CD4-positive, CD25-positive, alpha-beta regulatory T cell (primary cell): ENCODE results near the gene RNF180. TPM values are rescaled to one million over a fixed set of nuclear protein-coding genes. Genes with fewer than 3 reads are reported as not detected.
"Not testable (repeated sequence)": the region's sequence is repeated elsewhere in the genome, so short reads cannot be mapped to it uniquely, and the experiment has no call there.

Experiments used
- ATAC-seq, 2 donors: fragments of 150-1000 bp; cut with Tn5 transposase; one replicate each; pipeline ENCODE4 v1.10.0; 2021; ENCODE audit warnings: low read depth in 2 of 2, moderate number of reproducible peaks in 2 of 2, moderate library complexity in 1 of 2
- DNase-seq, 3 donors: peaks; one replicate each; pipeline versions ENCODE4 v3.0.0 to v3.0.0-alpha.2; 2012 to 2022; ENCODE audit warnings: mixed read lengths in 1 of 3
- H3K27ac ChIP-seq: one replicate; pipeline ENCODE4 v1.7.0; 2013; ENCODE audit warnings: mild to moderate bottlenecking, low read length; ENCODE audit not compliant: insufficient read depth, poor library complexity, severe bottlenecking
- H3K27me3 ChIP-seq: one replicate; pipeline ENCODE4 v1.7.0; 2013; ENCODE audit warnings: low read length; ENCODE audit not compliant: control insufficient read depth, insufficient read depth
- H3K36me3 ChIP-seq: one replicate; pipeline ENCODE4 v1.7.0; 2013; ENCODE audit warnings: mild to moderate bottlenecking, low read length, moderate library complexity; ENCODE audit not compliant: control insufficient read depth, insufficient read depth
- H3K4me1 ChIP-seq: 2 replicates; pipeline ENCODE4 v1.7.0; 2013; ENCODE audit warnings: mild to moderate bottlenecking, low read length; ENCODE audit not compliant: insufficient read depth, control insufficient read depth, poor library complexity, severe bottlenecking
- H3K4me3 ChIP-seq: one replicate; pipeline ENCODE4 v1.7.0; 2013; ENCODE audit warnings: low read depth, mild to moderate bottlenecking, low read length, moderate library complexity
- H3K9me3 ChIP-seq, 2 experiments: 1 replicate in 1 of 2; 2 replicates in 1 of 2; pipeline ENCODE4 v1.7.0; 2013; ENCODE audit warnings: low read length in 2 of 2, mild to moderate bottlenecking in 1 of 2, moderate library complexity in 1 of 2; ENCODE audit not compliant: control insufficient read depth in 2 of 2
- H3K27ac Mint-ChIP-seq, 3 donors: one replicate each; pipeline ENCODE4 v1.8.0; 2020 to 2022; ENCODE audit warnings: mild to moderate bottlenecking in 3 of 3, mixed read lengths in 3 of 3, moderate library complexity in 2 of 3
- H3K27me3 Mint-ChIP-seq: one replicate; pipeline ENCODE4 v1.8.0; 2022; ENCODE audit warnings: mild to moderate bottlenecking, mixed read lengths
- H3K36me3 Mint-ChIP-seq: one replicate; pipeline ENCODE4 v1.8.0; 2020; ENCODE audit warnings: mixed read lengths
- H3K4me1 Mint-ChIP-seq, 4 donors: one replicate each; pipeline ENCODE4 v1.8.0; 2020 to 2022; ENCODE audit warnings: mixed read lengths in 4 of 4, mild to moderate bottlenecking in 1 of 4
- H3K4me3 Mint-ChIP-seq, 4 donors: one replicate each; pipeline ENCODE4 v1.8.0; 2020 to 2022; ENCODE audit warnings: mild to moderate bottlenecking in 4 of 4, mixed read lengths in 4 of 4, moderate library complexity in 3 of 4
- H3K9me3 Mint-ChIP-seq, 7 donors: one replicate each; pipeline ENCODE4 v1.8.0; 2020 to 2022; ENCODE audit warnings: mixed read lengths in 7 of 7, mild to moderate bottlenecking in 3 of 7, moderate library complexity in 2 of 7
- polyA plus RNA-seq, 4 donors: library from polyadenylated mRNA; unstranded; fragments of 300-500 nt; fragmentation: Illumina TruSeq; gene quantifications; one replicate each; pipeline ENCODE4 v1.2.3, GENCODE V29; 2021
- total RNA-seq: library from RNA; stranded (reverse); gene quantifications from one replicate; pipeline ENCODE4 v1.2.3, GENCODE V29; 2022

RNF180 gene
- total and polyA plus RNA-seq, 5 donors from 2014 or later, result not detected

GRCh38 chr5:64227131-64227537, 61.5 kb downstream of the RNF180 start:
- H3K9me3 Mint-ChIP-seq, H3K27me3 Mint-ChIP-seq, H3K27ac Mint-ChIP-seq, DNase-seq, H3K4me3 ChIP-seq, H3K36me3 ChIP-seq, H3K27ac ChIP-seq, H3K4me1 Mint-ChIP-seq, H3K36me3 Mint-ChIP-seq, H3K4me1 ChIP-seq, H3K9me3 ChIP-seq, ATAC-seq, H3K27me3 ChIP-seq, H3K4me3 Mint-ChIP-seq: not testable (repeated sequence)

GRCh38 chr5:64229163-64229774, 63.6 kb downstream of the RNF180 start:
- no peaks in the 10 kb centered on the region for H3K4me1 Mint-ChIP-seq
- H3K4me1 ChIP-seq, result no peaks in the 10 kb centered on the region
- no peak overlapping the region for H3K27ac Mint-ChIP-seq
- DNase-seq, result peak in 2 of 3 donors; percentile 5 to 25
- no peaks in the 10 kb centered on the region for H3K36me3 ChIP-seq
- no peaks in the 10 kb centered on the region for H3K27me3 ChIP-seq
- H3K27me3 Mint-ChIP-seq, result no peaks in the 10 kb centered on the region
- no peak overlapping the region for H3K4me3 Mint-ChIP-seq
- H3K4me3 ChIP-seq, result no peak overlapping the region
- H3K9me3 ChIP-seq, result no peaks in the 10 kb centered on the region
- H3K36me3 Mint-ChIP-seq, result no peaks in the 10 kb centered on the region
- no peak overlapping the region for H3K27ac ChIP-seq
- peaks cover 0 to 2% (median 0%) of the 10 kb centered on the region in 7 donors for H3K9me3 Mint-ChIP-seq
- no peak for ATAC-seq

- no peaks in the 10 kb centered on the region for H3K4me1 ChIP-seq
- DNase-seq (no peak), ATAC-seq (no peak)
- H3K4me1 Mint-ChIP-seq, result no peaks in the 10 kb centered on the region
- peaks cover 0 to 9% (median 4%) of the 10 kb centered on the region in 7 donors for H3K9me3 Mint-ChIP-seq
- H3K27me3 ChIP-seq, result no peaks in the 10 kb centered on the region
- H3K27ac Mint-ChIP-seq, result no peak overlapping the region
- no peaks in the 10 kb centered on the region for H3K36me3 ChIP-seq
- H3K27ac ChIP-seq, result no peak overlapping the region
- no peak overlapping the region for H3K4me3 Mint-ChIP-seq
- peaks cover 4% of the 10 kb centered on the region for H3K27me3 Mint-ChIP-seq
- H3K36me3 Mint-ChIP-seq, result no peaks in the 10 kb centered on the region
- no peaks in the 10 kb centered on the region for H3K9me3 ChIP-seq
- no peak overlapping the region for H3K4me3 ChIP-seq
These were observed 95.1 kb downstream of the RNF180 start for GRCh38 chr5:64260756-64261155.

GRCh38 chr5:64269164-64269563, 103.5 kb downstream of the RNF180 start:
- H3K4me3 Mint-ChIP-seq, result no peak overlapping the region
- no peaks in the 10 kb centered on the region for H3K27me3 Mint-ChIP-seq
- no peak overlapping the region for H3K27ac Mint-ChIP-seq
- H3K4me1 Mint-ChIP-seq, result no peaks in the 10 kb centered on the region
- no peaks in the 10 kb centered on the region for H3K36me3 Mint-ChIP-seq
- ATAC-seq, result no peak
- DNase-seq, result no peak
- Histone ChIP-seq H3K36me3 (no peaks in the 10 kb centered on the region), H3K9me3 (no peaks in the 10 kb centered on the region), H3K4me1 (no peaks in the 10 kb centered on the region), H3K27me3 (no peaks in the 10 kb centered on the region), H3K4me3 (no peak overlapping the region), H3K27ac (no peak overlapping the region)
- H3K9me3 Mint-ChIP-seq, result peaks cover 2 to 9% (median 7%) of the 10 kb centered on the region in 7 donors

- Mint-ChIP-seq H3K9me3 (peaks cover 0 to 13% (median 2%) of the 10 kb centered on the region in 7 donors), H3K27me3 (no peaks in the 10 kb centered on the region), H3K4me1 (no peaks in the 10 kb centered on the region), H3K36me3 (no peaks in the 10 kb centered on the region), H3K27ac (no peak overlapping the region), H3K4me3 (no peak overlapping the region)
- H3K27ac ChIP-seq, result no peak overlapping the region
- H3K27me3 ChIP-seq, result no peaks in the 10 kb centered on the region
- no peak for ATAC-seq
- no peak overlapping the region for H3K4me3 ChIP-seq
- no peak for DNase-seq
- no peaks in the 10 kb centered on the region for H3K9me3 ChIP-seq
- no peaks in the 10 kb centered on the region for H3K36me3 ChIP-seq
- no peaks in the 10 kb centered on the region for H3K4me1 ChIP-seq
These were observed 107.6 kb downstream of the RNF180 start for GRCh38 chr5:64273276-64273675.

GRCh38 chr5:64285188-64286130, 119.8 kb downstream of the RNF180 start:
- Histone ChIP-seq H3K27me3 (no peaks in the 10 kb centered on the region), H3K4me1 (no peaks in the 10 kb centered on the region), H3K27ac (no peak overlapping the region), H3K36me3 (no peaks in the 10 kb centered on the region), H3K9me3 (no peaks in the 10 kb centered on the region), H3K4me3 (no peak overlapping the region)
- no peak for DNase-seq
- H3K4me3 Mint-ChIP-seq, result no peak overlapping the region
- H3K36me3 Mint-ChIP-seq, result no peaks in the 10 kb centered on the region
- H3K9me3 Mint-ChIP-seq, result peaks cover 0 to 18% (median 6%) of the 10 kb centered on the region in 7 donors
- no peak for ATAC-seq
- no peaks in the 10 kb centered on the region for H3K27me3 Mint-ChIP-seq
- H3K27ac Mint-ChIP-seq, result no peak overlapping the region
- H3K4me1 Mint-ChIP-seq, result no peaks in the 10 kb centered on the region

- Mint-ChIP-seq H3K4me1 (no peaks in the 10 kb centered on the region), H3K27me3 (no peaks in the 10 kb centered on the region), H3K9me3 (peaks cover 0 to 18% (median 6%) of the 10 kb centered on the region in 7 donors), H3K36me3 (no peaks in the 10 kb centered on the region), H3K27ac (no peak overlapping the region), H3K4me3 (no peak overlapping the region)
- no peak for DNase-seq
- Histone ChIP-seq H3K36me3 (no peaks in the 10 kb centered on the region), H3K4me3 (no peak overlapping the region), H3K9me3 (no peaks in the 10 kb centered on the region), H3K27me3 (no peaks in the 10 kb centered on the region), H3K4me1 (no peaks in the 10 kb centered on the region), H3K27ac (no peak overlapping the region)
- ATAC-seq, result no peak
These were observed 120.7 kb downstream of the RNF180 start for GRCh38 chr5:64286381-64286780.
